ENCODE data around the gene ZBTB11.
"Not testable (repeated sequence)": the region's sequence is repeated elsewhere in the genome, so short reads cannot be mapped to it uniquely, and the experiment has no call there.

DNA sequence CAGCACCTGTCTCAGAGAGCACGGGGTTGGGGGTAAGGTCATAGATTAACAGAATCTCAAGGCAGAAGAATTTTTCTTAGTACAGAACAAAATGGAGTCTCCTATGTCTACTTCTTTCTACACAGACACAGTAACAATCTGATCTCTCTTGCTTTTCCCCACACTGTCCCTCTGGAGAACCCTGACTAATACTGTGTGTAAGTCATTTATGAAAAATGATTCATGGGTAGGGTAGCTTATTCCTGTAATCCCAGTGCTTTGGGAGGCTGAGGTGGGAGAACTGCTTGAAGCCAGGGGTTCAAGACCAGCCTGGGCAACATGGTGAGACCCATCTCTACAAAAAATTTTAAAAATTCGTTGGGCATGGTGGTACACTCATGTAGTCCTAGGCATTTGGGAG, 27.7 kb upstream of the ZBTB11 start:
- not testable (repeated sequence) for TF ChIP-seq POLR2A (IDR thresholded peaks at IDR 0.05; ENCODE audit: low read depth, low read length); POLR2AphosphoS5 (IDR thresholded peaks at IDR 0.05; ENCODE audit: low read depth, low read length); TAF1 (IDR thresholded peaks at IDR 0.05; ENCODE audit: borderline replicate concordance, low read depth, low read length)
